Spleen (tissue), 11 donors: ENCODE data around the gene CSMD2. TPM values are rescaled to one million over a fixed set of nuclear protein-coding genes. Genes with fewer than 3 reads are reported as not detected.

Experiments used
- DNase-seq: peaks from one replicate; pipeline ENCODE4 v3.0.0-alpha.2; 2020
- H3K27ac ChIP-seq, 8 donors: fragments of 200-600 bp; sonication (generic) in 7 of 8; 1 replicate in 4 of 8; 2 replicates in 4 of 8; pipeline versions ENCODE4 v1.5.0 to v1.8.0; 2016 to 2021; ENCODE audit warnings: inconsistent platforms in 4 of 8, mild to moderate bottlenecking in 4 of 8, moderate library complexity in 1 of 8
- H3K27me3 ChIP-seq, 7 donors: fragments of 200-600 bp; sonication (generic) in 6 of 7; replicated peaks in 1 of 7; 1 replicate in 4 of 7; 2 replicates in 3 of 7; pipeline versions ENCODE4 v1.5.0 to v1.8.0; 2016 to 2021; ENCODE audit warnings: inconsistent platforms in 3 of 7, mild to moderate bottlenecking in 1 of 7
- H3K36me3 ChIP-seq, 6 donors: fragments of 200-600 bp; sonication (generic) in 5 of 6; 1 replicate in 4 of 6; 2 replicates in 2 of 6; pipeline versions ENCODE4 v1.5.0 to v1.8.0; 2016 to 2021; ENCODE audit warnings: inconsistent platforms in 2 of 6
- H3K4me1 ChIP-seq, 6 donors: fragments of 200-600 bp; sonication (generic) in 5 of 6; 1 replicate in 3 of 6; 2 replicates in 3 of 6; pipeline versions ENCODE4 v1.5.0 to v1.8.0; 2016 to 2021; ENCODE audit warnings: inconsistent platforms in 3 of 6
- H3K4me3 ChIP-seq, 8 donors: fragments of 200-600 bp; sonication (generic) in 7 of 8; 1 replicate in 4 of 8; 2 replicates in 4 of 8; pipeline versions ENCODE4 v1.5.0 to v1.8.0; 2016 to 2021; ENCODE audit warnings: inconsistent platforms in 4 of 8, mild to moderate bottlenecking in 4 of 8, moderate library complexity in 2 of 8
- H3K9me3 ChIP-seq, 8 donors: fragments of 200-600 bp; sonication (generic) in 7 of 8; 1 replicate in 4 of 8; 2 replicates in 4 of 8; pipeline versions ENCODE4 v1.5.0 to v1.8.0; 2016 to 2021; ENCODE audit warnings: inconsistent platforms in 4 of 8
- CTCF ChIP-seq, 11 experiments: fragments of 200-600 bp in 7 of 11; fragments of 450-650 bp in 4 of 11; sonication (generic) in 4 of 11; IDR thresholded peaks in 8 of 11; conservative IDR thresholded peaks in 3 of 11; 1 replicate in 7 of 11; 2 replicates in 4 of 11; pipeline versions ENCODE4 v1.4.0 to v1.8.0; 2016 to 2021; ENCODE audit warnings: antibody characterized with exemption in 11 of 11, inconsistent platforms in 4 of 11, mild to moderate bottlenecking in 1 of 11
- POLR2A ChIP-seq, 3 donors: fragments of 450-650 bp; IDR thresholded peaks; one replicate each; pipeline ENCODE4 v1.5.1; 2017; ENCODE audit warnings: antibody characterized with exemption in 3 of 3, mild to moderate bottlenecking in 1 of 3
- POLR2AphosphoS5 ChIP-seq, 3 donors: sonication (generic); formaldehyde crosslinking; IDR thresholded peaks; one replicate each; pipeline ENCODE4 v1.5.1; 2017; ENCODE audit warnings: antibody characterized with exemption in 3 of 3
- WGBS, 5 donors: extraction: QIAGEN DNeasy Blood & Tissue Kit in 3 of 5; methylation state at CpG; one replicate each; pipeline versions ENCODE4 v1.1.5 to v1.1.7; 2013 to 2018; 5-methylcytosine and 5-hydroxymethylcytosine counted together
- intact Hi-C: fragments of 100-400 bp; cut with DNase I; formaldehyde crosslinking; loops from one replicate; pipeline ENCODE4 v1.15.0; 2023; ENCODE audit warnings: low total_unique reads
- polyA plus RNA-seq, 3 donors: library from polyadenylated mRNA; stranded (reverse); fragments of 200-250 nt; gene quantifications; one replicate each; pipeline ENCODE4 v1.2.1, GENCODE V29; 2013
- total RNA-seq, 7 donors: library from RNA; depleted of rRNA in 3 of 7; stranded (reverse); fragments of >200 nt in 3 of 7; fragmentation: NEBNext Ultra II Directional in 4 of 7; extraction: Animal tissue kit (Norgen Biotek cat#: 25700) in 4 of 7; gene quantifications; one replicate each; pipeline versions ENCODE4 v1.1.0 to v1.2.1, GENCODE V29; 2016 to 2021
- donor health status: healthy with polysubstance abuse.
- donor health status: DM: no; HTN: no; CAD: no; lungs with moderate emphysema.
- donor health status: DM: no; HTN: no; CAD: no.
- donor health status: Bipolar disorder and iron deficiency.
- donor health status: healthy.
- donor health status: DM: no; HTN: no; CAD: no.
- donor health status: DM: yes; HTN: yes; CAD: no.

The CSMD2 gene
- total and polyA plus RNA-seq, 10 donors: 0.12 to 2.7 (median 0.96) TPM

- no peak for DNase-seq
- WGBS, 5 donors: 77 to 85% (median 80%) methylated on average over 13 of the region's 13 CpGs
- H3K4me1 ChIP-seq: no peaks in the 10 kb centered on the region
- no peaks in the 10 kb centered on the region for H3K36me3 ChIP-seq
- no peaks in the 10 kb centered on the region for H3K9me3 ChIP-seq
- H3K27me3 ChIP-seq: peaks cover 0 to 15% (median 0%) of the 10 kb centered on the region in 7 donors
- no peak overlapping the region for H3K4me3 ChIP-seq
- intact Hi-C loops: no loop called here
- no peak for TF ChIP-seq POLR2A (IDR thresholded peaks at IDR 0.05)
- TF ChIP-seq CTCF (IDR thresholded peaks at IDR 0.05 in 8 of 11, conservative IDR thresholded peaks at IDR 0.05 in 3 of 11): no peak
- TF ChIP-seq POLR2AphosphoS5 (IDR thresholded peaks at IDR 0.05): no peak
- no peak overlapping the region for H3K27ac ChIP-seq
Measured at GRCh38 chr1:33997127-33998036, 167.6 kb downstream of the CSMD2 start.

GRCh38 chr1:33996281-33996680, 168.7 kb downstream of the CSMD2 start:
- Histone ChIP-seq H3K36me3 (no peaks in the 10 kb centered on the region), H3K27ac (no peak overlapping the region), H3K4me1 (no peaks in the 10 kb centered on the region), H3K27me3 (peaks cover 0 to 15% (median 0%) of the 10 kb centered on the region in 7 donors), H3K9me3 (no peaks in the 10 kb centered on the region), H3K4me3 (no peak overlapping the region)
- intact Hi-C loops: no loop called here
- TF ChIP-seq POLR2A (IDR thresholded peaks at IDR 0.05) (no peak), CTCF (IDR thresholded peaks at IDR 0.05 in 8 of 11, conservative IDR thresholded peaks at IDR 0.05 in 3 of 11) (no peak), POLR2AphosphoS5 (IDR thresholded peaks at IDR 0.05) (no peak)
- DNase-seq: no peak
- 86 to 94% (median 89%) methylated on average over 5 of the region's 5 CpGs for WGBS, 5 donors

DNA sequence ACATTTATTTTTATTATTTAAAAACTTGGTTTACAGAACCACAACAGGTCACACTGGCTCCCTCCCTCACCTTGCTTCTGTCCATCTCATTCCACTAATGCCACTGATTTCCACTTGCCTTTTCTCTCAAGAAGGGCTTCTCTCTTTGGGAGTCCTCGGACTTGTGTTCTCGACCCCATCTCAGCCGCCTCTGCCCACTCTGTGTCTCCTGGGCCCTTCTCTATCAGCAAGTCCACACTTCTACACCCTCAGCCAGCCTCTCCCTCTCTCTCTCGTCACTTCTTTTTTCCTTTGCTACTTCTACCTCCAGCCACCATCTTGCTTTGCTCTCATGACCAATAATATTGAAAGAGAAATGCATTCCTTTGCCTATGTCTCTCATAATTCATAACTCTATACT, 171.7 kb downstream of the CSMD2 start:
- Histone ChIP-seq H3K36me3 (no peaks in the 10 kb centered on the region), H3K27ac (no peak overlapping the region), H3K4me1 (no peaks in the 10 kb centered on the region), H3K4me3 (no peak overlapping the region), H3K9me3 (no peaks in the 10 kb centered on the region), H3K27me3 (peaks cover 0 to 16% (median 0%) of the 10 kb centered on the region in 7 donors)
- TF ChIP-seq POLR2AphosphoS5 (IDR thresholded peaks at IDR 0.05) (no peak), POLR2A (IDR thresholded peaks at IDR 0.05) (no peak)
- intact Hi-C loops: no loop called here
- no peak for DNase-seq
- 75 to 89% (median 85%) methylated on average over 4 of the region's 4 CpGs for WGBS, 5 donors

DNA sequence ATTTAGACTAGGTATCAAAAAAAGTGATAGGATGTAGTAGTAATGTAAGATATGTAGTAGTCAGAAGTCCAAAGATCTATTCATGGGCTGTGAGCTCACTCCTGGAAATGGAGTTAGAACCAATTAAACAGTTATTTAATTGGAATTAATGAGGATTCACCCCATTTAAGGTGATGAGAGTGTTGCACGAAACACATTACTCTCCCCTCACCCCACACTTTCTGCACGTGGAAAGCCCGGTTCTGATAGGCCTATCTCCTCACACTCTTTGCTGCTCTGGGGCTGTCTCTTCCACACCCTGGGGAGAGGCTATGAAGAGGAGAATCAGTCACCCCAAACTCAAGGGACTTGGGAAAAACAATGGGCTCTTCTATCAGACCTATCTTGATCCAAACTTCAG, 174.7 kb downstream of the CSMD2 start:
- Histone ChIP-seq H3K27me3 (peaks cover 0 to 22% (median 0%) of the 10 kb centered on the region in 7 donors), H3K9me3 (no peaks in the 10 kb centered on the region), H3K27ac (no peak overlapping the region), H3K36me3 (no peaks in the 10 kb centered on the region), H3K4me3 (no peak overlapping the region), H3K4me1 (no peaks in the 10 kb centered on the region)
- 63 to 83% (median 80%) methylated on average over 3 of the region's 3 CpGs for WGBS, 5 donors
- no peak for DNase-seq
- intact Hi-C loops: no loop called here
- TF ChIP-seq CTCF (IDR thresholded peaks at IDR 0.05 in 8 of 11, conservative IDR thresholded peaks at IDR 0.05 in 3 of 11): no peak
- TF ChIP-seq POLR2A (IDR thresholded peaks at IDR 0.05): no peak
- no peak for TF ChIP-seq POLR2AphosphoS5 (IDR thresholded peaks at IDR 0.05)
